HepG2 (cell line): ENCODE data around the gene RIN3. TPM values are rescaled to one million over a fixed set of nuclear protein-coding genes. Genes with fewer than 3 reads are reported as not detected.

ENCODE experiments used
- ATAC-seq: fragments of 200-7000 bp; cut with Tn5 transposase; 3 replicates; pipeline ENCODE4 v1.9.1; 2020; ENCODE audit warnings: mild to moderate bottlenecking, moderate library complexity
- BruUV-seq: library from RNA; stranded (reverse); fragments of 400-500 nt; replicated peaks from 2 replicates; lab custom pipeline; 2021; lab: Mats Ljungman, UMichigan
- CTCF ChIA-PET: fragments of 300-600 bp; formaldehyde crosslinking; extraction: SDS; loops from one replicate; lab custom pipeline; 2021; ENCODE audit warnings: low total read pairs, inconsistent platforms, low intra/inter-chr PET ratio; lab: Yijun Ruan, JAX
- POLR2A ChIA-PET: fragments of 350-600 bp; sonication (Branson Sonifier 250); formaldehyde crosslinking; loops from one replicate; lab custom pipeline; 2020; ENCODE audit warnings: antibody characterized with exemption, inconsistent platforms; lab: Yijun Ruan, JAX
- DNase-seq: peaks from one replicate; pipeline ENCODE4 v3.0.0-alpha.2; 2015; ENCODE audit warnings: low spot score
- FAIRE-seq: peaks from 3 replicates; lab custom pipeline; 2011; peaks lifted over from hg19 to GRCh38; lab: Jason Lieb, UNC
- H2AFZ ChIP-seq: one replicate; pipeline ENCODE4 v1.6.1; 2011; ENCODE audit warnings: low read length, inconsistent platforms
- H3K27ac ChIP-seq: fragments of 300-600 bp; 3 replicates; pipeline ENCODE4 v1.8.0; 2011; ENCODE audit warnings: mixed run types, mild to moderate bottlenecking, mixed read lengths, low read length, inconsistent platforms; ENCODE audit not compliant: insufficient read depth; ENCODE audit errors: extremely low read length
- H3K27me3 ChIP-seq, 2 experiments: fragments of 200-600 bp in 1 of 2; 2 replicates in 1 of 2; 3 replicates in 1 of 2; pipeline versions ENCODE4 v1.6.0 to v1.8.0; 2011; ENCODE audit warnings: low read length in 2 of 2, mild to moderate bottlenecking in 2 of 2, moderate library complexity in 2 of 2, inconsistent platforms in 1 of 2; ENCODE audit not compliant: insufficient read depth in 2 of 2, control insufficient read depth in 1 of 2
- H3K36me3 ChIP-seq, 2 experiments: fragments of 200-600 bp in 1 of 2; replicated peaks in 1 of 2; 2 replicates in 1 of 2; 3 replicates in 1 of 2; pipeline versions ENCODE4 v1.5.1 to v1.8.0; 2011; ENCODE audit warnings: low read length in 2 of 2, inconsistent platforms in 1 of 2; ENCODE audit not compliant: insufficient read depth in 2 of 2, control insufficient read depth in 1 of 2
- H3K4me1 ChIP-seq: 2 replicates; pipeline ENCODE4 v1.5.1; 2012; ENCODE audit warnings: low read length, inconsistent platforms; ENCODE audit not compliant: insufficient read depth
- H3K4me2 ChIP-seq: 2 replicates; pipeline ENCODE4 v1.6.0; 2011; ENCODE audit warnings: low read depth, low read length, inconsistent platforms
- H3K4me3 ChIP-seq, 3 experiments: fragments of 200-600 bp in 1 of 3; sonication (generic), shearing (Covaris generic) in 1 of 3; replicated peaks in 1 of 3; 2 replicates each; pipeline ENCODE4 v1.5.1; 2011 to 2016; ENCODE audit warnings: low read length in 3 of 3, inconsistent platforms in 2 of 3, low read depth in 2 of 3, mild to moderate bottlenecking in 2 of 3, control low read depth in 1 of 3, mixed read lengths in 1 of 3; ENCODE audit not compliant: insufficient read depth in 1 of 3
- H3K79me2 ChIP-seq: one replicate; pipeline ENCODE4 v1.6.1; 2011; ENCODE audit warnings: low read length, inconsistent platforms; ENCODE audit not compliant: insufficient read depth
- H3K9ac ChIP-seq: 2 replicates; pipeline ENCODE4 v1.6.0; 2011; ENCODE audit warnings: mild to moderate bottlenecking, low read depth, low read length, inconsistent platforms; ENCODE audit not compliant: insufficient read depth
- H3K9me3 ChIP-seq: 2 replicates; pipeline ENCODE4 v1.5.1; 2012; ENCODE audit warnings: mild to moderate bottlenecking, low read length
- H4K20me1 ChIP-seq: 2 replicates; pipeline ENCODE4 v1.6.0; 2011; ENCODE audit warnings: inconsistent platforms, mild to moderate bottlenecking, low read length, moderate library complexity; ENCODE audit not compliant: insufficient read depth
- FOXK1 ChIP-seq: sonication (generic); formaldehyde crosslinking; IDR thresholded peaks from 2 replicates; pipeline ENCODE4 v1.4.0; 2020; ENCODE audit warnings: low read depth, missing genetic modification reagents, borderline replicate concordance
- HNRNPUL1 ChIP-seq: fragments of 200-400 bp; formaldehyde crosslinking; IDR thresholded peaks from 2 replicates; pipeline ENCODE4 v1.6.1; 2017; ENCODE audit warnings: low read depth, mild to moderate bottlenecking, low read length, moderate library complexity
- YEATS2 ChIP-seq: sonication (generic); formaldehyde crosslinking; IDR thresholded peaks from 2 replicates; pipeline ENCODE4 v1.4.0; 2020; ENCODE audit warnings: missing genetic modification reagents, borderline replicate concordance
- ZBTB20 ChIP-seq: sonication (generic); formaldehyde crosslinking; IDR thresholded peaks from 2 replicates; pipeline ENCODE4 v1.8.1; 2023; ENCODE audit warnings: missing genetic modification reagents, low read depth, mild to moderate bottlenecking, borderline replicate concordance
- ZNF121 ChIP-seq: sonication (generic); formaldehyde crosslinking; IDR thresholded peaks from 2 replicates; pipeline ENCODE4 v1.5.0; 2020; ENCODE audit warnings: mild to moderate bottlenecking, missing genetic modification reagents
- ZNF652 ChIP-seq: IDR thresholded peaks from 2 replicates; pipeline ENCODE4 v1.6.1; 2016; ENCODE audit warnings: low read depth, borderline replicate concordance
- WGBS: methylation state at CpG from one replicate; pipeline ENCODE4 v1.1.6; 2017; ENCODE audit warnings: low lambda C conversion rate; 5-methylcytosine and 5-hydroxymethylcytosine counted together
- in situ Hi-C: cut with HindIII; loops from 2 replicates; pipeline ENCODE4 v1.10.0; 2017; ENCODE audit warnings: low pct_unique_long_range_greater_than_20kb; ENCODE audit not compliant: extremely low pct_ligation_motif_present
- intact Hi-C: fragments of 100-400 bp; cut with micrococcal nuclease; formaldehyde crosslinking; loops from one replicate; pipeline ENCODE4 v1.10.0; 2022; ENCODE audit not compliant: unreplicated experiment
- polyA plus RNA-seq, 8 experiments: library from polyadenylated mRNA; depleted of rRNA in 3 of 8; stranded (reverse) in 7 of 8; unstranded in 1 of 8; fragments of >200 nt; fragmentation: Illumina TruSeq in 4 of 8; extraction: Trizol in 4 of 8; gene quantifications; 2 replicates each; pipeline versions ENCODE4 v1.2.1 to v1.2.3, GENCODE V29; 2011 to 2016; ENCODE audit warnings: low read depth in 4 of 8, missing spikeins in 1 of 8, mixed read lengths in 1 of 8; ENCODE audit not compliant: insufficient read depth in 1 of 8
- total RNA-seq, 5 experiments: library from RNA; depleted of rRNA; stranded (reverse); fragments of >200 nt; fragmentation: Illumina TruSeq; extraction: Trizol; gene quantifications; 2 replicates each; pipeline ENCODE4 v1.2.3, GENCODE V29; 2016; ENCODE audit warnings: low read depth in 1 of 5
- TF ChIP-seq, protein P1 (sequence below): sonication (generic); formaldehyde crosslinking; IDR thresholded peaks from 2 replicates; pipeline ENCODE4 v1.5.1; 2020; ENCODE audit warnings: missing genetic modification reagents, mild to moderate bottlenecking, borderline replicate concordance
- TF ChIP-seq, protein P2 (sequence below): sonication (generic); formaldehyde crosslinking; conservative IDR thresholded peaks from 2 replicates; pipeline ENCODE4 v1.4.0; 2020; ENCODE audit warnings: missing genetic modification reagents

RIN3 gene
- total and polyA plus RNA-seq, 2 of the 13 experiments (the other 11 are each of a cell fraction or from before 2014, with no cell fraction given): 2.3 to 3.6 TPM

DNA sequence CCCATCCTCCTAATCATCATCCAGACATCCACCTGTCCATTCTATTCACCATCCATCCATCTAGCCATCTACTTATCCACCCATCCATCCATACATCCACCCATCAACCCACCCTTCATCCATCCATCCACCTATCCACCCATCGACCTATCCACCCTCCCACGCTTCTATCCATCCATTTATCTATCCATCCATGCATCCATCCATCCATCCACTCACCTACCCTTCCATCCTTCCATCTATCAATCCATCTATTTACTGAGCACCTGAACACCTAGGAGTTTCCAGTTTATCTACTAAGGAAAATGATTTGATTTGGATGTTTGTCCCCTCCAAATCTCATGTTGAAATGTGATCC is 7.5 kb downstream of the RIN3 start (continued):
- TF ChIP-seq HNRNPUL1: no peak

- H3K27ac ChIP-seq: no peak overlapping the region
- no peak for DNase-seq
- no peaks in the 10 kb centered on the region for H3K27me3 ChIP-seq
- WGBS: 88% methylated on average over 4 of the region's 6 CpGs
- no peaks in the 10 kb centered on the region; a peak in 2 of 5 replicates for H3K36me3 ChIP-seq
- no peaks in the 10 kb centered on the region for H3K9me3 ChIP-seq
- H3K4me1 ChIP-seq: no peaks in the 10 kb centered on the region
- CTCF ChIA-PET: no interaction called here
- no peak overlapping the region for H3K4me3 ChIP-seq
- peaks cover 12% of the 10 kb centered on the region for H3K79me2 ChIP-seq
- no peaks in the 10 kb centered on the region for H4K20me1 ChIP-seq
- no TSS peak for BruUV-seq
- ATAC-seq: no peak
- H3K4me2 ChIP-seq: no peak overlapping the region
- no peak overlapping the region for H3K9ac ChIP-seq
- in situ Hi-C loops (no loop called here), intact Hi-C loops (no loop called here)
- POLR2A ChIA-PET: no interaction called here
- no peak for FAIRE-seq
- no peak overlapping the region for H2AFZ ChIP-seq
- TF ChIP-seq, protein P1, sequence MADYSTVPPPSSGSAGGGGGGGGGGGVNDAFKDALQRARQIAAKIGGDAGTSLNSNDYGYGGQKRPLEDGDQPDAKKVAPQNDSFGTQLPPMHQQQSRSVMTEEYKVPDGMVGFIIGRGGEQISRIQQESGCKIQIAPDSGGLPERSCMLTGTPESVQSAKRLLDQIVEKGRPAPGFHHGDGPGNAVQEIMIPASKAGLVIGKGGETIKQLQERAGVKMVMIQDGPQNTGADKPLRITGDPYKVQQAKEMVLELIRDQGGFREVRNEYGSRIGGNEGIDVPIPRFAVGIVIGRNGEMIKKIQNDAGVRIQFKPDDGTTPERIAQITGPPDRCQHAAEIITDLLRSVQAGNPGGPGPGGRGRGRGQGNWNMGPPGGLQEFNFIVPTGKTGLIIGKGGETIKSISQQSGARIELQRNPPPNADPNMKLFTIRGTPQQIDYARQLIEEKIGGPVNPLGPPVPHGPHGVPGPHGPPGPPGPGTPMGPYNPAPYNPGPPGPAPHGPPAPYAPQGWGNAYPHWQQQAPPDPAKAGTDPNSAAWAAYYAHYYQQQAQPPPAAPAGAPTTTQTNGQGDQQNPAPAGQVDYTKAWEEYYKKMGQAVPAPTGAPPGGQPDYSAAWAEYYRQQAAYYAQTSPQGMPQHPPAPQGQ (CRISPR knock-in tag): no peak
- TF ChIP-seq ZNF652 (CRISPR knock-in tag) (peak; percentile 14; the same call in 1 of the 2 replicates), ZNF121 (CRISPR knock-in tag) (peak; percentile 90)
Observed at GRCh38 chr14:92523752-92524151, 10.2 kb downstream of the RIN3 start.

DNA sequence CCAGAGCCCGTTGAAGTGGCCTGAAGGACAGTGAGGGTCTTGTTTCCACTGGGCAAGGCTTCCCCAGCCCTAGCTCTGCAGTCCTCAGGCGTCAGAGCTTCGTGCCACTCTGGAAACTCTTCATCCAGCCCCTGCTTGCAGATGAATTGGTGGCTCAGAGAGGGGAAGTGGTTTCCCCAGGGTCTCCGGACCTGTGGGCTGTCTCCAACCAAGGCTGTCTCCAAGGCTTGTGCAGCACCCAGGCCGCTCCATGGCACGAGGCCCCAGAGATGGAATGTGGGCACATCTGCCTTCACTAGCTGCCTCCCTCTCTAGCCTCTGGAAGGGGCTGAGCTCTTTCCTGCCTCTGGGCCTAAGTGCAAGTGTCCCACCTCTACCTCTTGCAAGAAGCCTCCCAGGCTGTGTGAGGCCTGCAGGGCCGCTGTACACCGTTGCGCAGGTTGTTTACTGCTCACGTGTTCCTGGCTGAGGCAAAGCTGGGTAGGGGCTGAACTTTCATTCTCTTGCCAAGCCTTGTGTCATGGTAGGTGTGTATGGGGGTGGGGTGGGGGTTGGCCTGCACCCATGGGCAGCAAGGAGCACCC is 11.1 kb downstream of the RIN3 start:
- WGBS: 89% methylated on average over 7 of the region's 10 CpGs
- in situ Hi-C loops: no loop called here
- H3K36me3 ChIP-seq: no peaks in the 10 kb centered on the region; a peak in 2 of 5 replicates
- intact Hi-C loops: no loop called here
- H3K9ac ChIP-seq: no peak overlapping the region
- no peak overlapping the region for H2AFZ ChIP-seq
- POLR2A ChIA-PET: no interaction called here
- H3K4me2 ChIP-seq: no peak overlapping the region
- DNase-seq (no peak), ATAC-seq (no peak; the same call in 1 of the 3 replicates), FAIRE-seq (no peak)
- no peak overlapping the region for H3K4me3 ChIP-seq
- no peaks in the 10 kb centered on the region for H4K20me1 ChIP-seq
- no peak overlapping the region for H3K27ac ChIP-seq
- H3K4me1 ChIP-seq: no peaks in the 10 kb centered on the region
- no TSS peak for BruUV-seq
- no peaks in the 10 kb centered on the region for H3K9me3 ChIP-seq
- CTCF ChIA-PET: no interaction called here
- H3K27me3 ChIP-seq: no peaks in the 10 kb centered on the region
- peaks cover 12% of the 10 kb centered on the region for H3K79me2 ChIP-seq
- TF ChIP-seq FOXK1 (CRISPR knock-in tag) (no peak), ZBTB20 (CRISPR knock-in tag) (no peak), YEATS2 (CRISPR knock-in tag) (no peak)
- TF ChIP-seq, protein P2, sequence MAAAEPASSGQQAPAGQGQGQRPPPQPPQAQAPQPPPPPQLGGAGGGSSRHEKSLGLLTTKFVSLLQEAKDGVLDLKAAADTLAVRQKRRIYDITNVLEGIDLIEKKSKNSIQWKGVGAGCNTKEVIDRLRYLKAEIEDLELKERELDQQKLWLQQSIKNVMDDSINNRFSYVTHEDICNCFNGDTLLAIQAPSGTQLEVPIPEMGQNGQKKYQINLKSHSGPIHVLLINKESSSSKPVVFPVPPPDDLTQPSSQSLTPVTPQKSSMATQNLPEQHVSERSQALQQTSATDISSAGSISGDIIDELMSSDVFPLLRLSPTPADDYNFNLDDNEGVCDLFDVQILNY: no peak
